Activated CD4-positive, alpha-beta T cell treated with anti-CD3 and anti-CD28 coated beads, Interleukin-2, Interleukin-4, amounts not matched to agents 100 ng/mL and 50 ng/mL, durations not matched to agents 16 hours and 8 hours (primary cell): ENCODE results near the gene CPLX1.
"Not testable (repeated sequence)": the region's sequence is repeated elsewhere in the genome, so short reads cannot be mapped to it uniquely, and the experiment has no call there.

Source experiments
- DNase-seq: peaks from one replicate; pipeline ENCODE4 v3.0.0-alpha.2; 2020; ENCODE audit warnings: low spot score

CPLX1 gene

DNA sequence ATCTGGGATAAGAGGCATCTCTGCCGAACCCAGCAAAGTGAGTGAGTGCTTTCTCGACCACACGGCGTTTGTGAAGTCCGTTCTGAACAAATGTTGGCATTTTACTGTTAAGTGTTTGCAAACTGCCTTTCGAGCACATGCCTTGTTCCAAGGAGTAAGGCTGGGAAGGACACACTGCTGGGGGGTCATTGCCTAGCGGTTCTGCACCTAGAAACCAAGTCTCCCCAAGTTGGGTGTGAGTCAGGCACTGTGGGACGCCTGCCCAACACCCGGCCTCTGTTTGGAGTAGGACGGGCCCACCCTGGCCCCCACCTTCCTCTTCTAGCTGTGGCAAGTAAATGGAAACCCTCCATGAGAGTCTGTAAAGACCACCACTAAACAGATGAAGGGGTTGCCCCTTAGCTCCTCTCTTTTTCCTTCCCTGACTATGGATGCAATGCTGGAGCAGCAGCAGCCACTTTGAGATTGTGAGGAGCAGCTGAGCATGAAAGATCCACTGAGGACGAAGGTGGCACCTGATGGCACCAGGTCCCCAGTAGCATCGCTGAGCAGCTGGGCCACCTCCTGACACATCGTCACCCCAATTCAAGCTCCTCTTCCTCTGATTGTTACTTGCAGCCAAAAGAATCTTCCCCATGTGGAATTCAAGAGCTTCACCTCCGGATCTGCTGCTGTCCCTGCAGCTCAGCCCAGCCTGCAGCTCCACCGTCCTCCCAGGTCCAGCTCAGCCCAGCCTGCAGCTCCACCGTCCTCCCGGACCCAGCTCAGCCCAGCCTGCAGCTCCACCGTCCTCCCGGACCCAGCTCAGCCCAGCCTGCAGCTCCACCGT, 6.3 kb downstream of the CPLX1 start:
- no peak for DNase-seq

DNA sequence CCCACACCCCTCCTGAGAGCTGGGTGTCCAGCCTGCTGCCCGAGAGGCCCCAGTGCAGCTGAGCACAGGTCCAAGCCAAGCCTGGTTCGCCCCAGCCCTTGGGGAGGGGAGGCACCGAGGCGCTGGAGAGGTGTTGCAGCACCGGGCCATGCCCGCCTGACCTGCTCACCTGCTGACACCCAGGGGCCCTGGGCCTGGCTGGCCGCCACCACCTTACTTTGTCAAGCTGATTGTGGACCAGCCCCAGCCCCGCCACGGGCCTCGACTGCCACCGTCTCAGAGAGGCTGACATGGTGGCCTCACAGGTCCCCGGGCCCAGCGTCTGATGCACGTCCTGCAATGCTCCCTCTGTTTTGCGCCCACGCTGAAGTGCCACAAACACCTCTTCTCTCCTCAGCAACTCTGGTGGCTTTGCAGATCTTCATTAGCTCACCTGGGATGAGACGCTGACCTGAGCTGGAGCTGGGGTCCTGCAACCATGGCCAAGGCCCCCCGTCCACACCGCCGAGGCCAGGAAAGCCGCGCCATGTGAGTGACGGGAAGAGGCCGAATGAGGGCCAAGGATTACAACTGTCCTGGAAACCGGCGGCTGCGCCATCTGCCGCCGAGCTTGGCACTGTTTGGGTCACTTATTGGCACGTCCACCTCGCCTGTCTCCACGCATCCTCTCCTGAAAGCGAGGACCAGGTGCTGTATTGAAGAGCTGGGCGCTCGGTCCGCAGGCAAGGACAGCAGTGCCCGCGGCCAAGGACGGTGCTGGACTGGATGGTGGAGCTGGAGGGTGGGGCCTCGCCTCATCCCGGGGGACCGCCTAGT, 7.6 kb downstream of the CPLX1 start:
- DNase-seq: no peak

DNA sequence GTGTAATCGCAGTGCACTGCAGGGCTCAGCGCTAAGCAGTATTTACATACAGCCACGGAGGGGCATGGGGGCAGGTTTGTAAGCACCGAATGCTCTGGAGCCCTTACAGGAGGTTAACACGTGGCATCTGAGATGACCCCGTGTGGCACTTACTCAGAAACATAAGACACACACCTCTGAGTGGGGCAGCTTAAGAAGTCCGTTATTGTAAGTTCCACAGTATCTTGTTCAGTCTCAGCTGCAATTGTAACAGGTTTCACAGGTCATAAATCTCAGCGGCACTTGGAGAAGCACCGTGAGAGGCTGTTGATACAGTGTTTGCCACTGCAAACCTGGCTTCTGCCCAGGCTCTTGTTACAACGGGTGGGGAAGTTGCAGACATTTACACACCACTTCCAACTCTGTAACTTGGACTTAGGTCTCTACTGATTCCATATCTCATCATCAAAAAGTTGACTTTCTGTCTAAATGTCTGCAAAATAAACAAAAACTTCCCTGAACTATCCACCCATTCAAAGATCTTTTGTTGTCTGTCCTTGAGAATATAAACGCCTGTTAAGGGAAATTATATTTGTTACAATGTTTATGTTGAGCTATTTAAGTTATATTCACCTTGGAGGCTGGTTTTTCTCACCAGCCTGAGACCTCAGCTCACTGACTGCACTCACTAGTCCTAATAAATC, 10.3 kb downstream of the CPLX1 start:
- DNase-seq: no peak

GRCh38 chr4:814312-814850, 11.5 kb downstream of the CPLX1 start:
- DNase-seq: no peak

DNA sequence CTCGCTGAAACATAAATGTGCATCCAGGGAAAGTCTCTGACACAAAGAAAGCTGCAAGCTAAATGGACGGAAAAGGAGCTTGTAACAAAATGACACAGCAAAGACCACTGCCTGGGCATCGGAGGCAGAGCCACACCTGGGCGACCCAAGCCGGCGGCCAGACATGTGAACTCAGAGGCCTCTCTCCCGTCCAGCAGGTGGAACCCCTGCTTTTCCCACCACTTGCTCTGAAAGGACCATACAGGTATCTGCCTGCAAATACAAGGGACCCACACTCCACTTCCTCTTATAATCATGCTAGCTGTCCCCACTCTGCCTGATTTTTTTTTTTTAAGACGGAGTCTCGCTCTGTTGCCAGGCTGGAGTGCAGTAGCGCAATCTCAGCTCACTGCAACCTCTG, 12.0 kb downstream of the CPLX1 start:
- DNase-seq: no peak

- DNase-seq: no peak
Observed at GRCh38 chr4:808860-809570, 16.9 kb downstream of the CPLX1 start.

DNA sequence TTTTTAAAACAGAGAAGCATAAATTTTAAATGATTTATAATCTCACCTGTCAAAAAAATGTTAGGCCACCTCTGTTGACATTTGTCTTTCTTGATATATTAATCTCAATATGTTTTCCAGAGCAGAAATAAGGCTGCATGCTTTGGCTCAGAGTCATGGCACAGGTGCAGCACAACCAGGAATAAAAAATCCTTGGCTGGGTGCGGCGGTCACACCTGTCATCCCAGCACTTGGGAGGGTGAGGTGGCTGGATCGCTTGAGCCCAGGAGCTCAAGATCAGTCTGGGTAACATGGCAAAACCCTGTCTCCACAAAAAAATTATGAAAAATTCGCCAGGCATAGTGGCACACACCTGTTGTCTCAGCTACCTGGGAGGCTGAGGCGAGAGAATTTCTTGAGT, 18.1 kb downstream of the CPLX1 start:
- no peak for DNase-seq

- DNase-seq: not testable (repeated sequence)
Observed at GRCh38 chr4:806979-807378, 18.9 kb downstream of the CPLX1 start.

- no peak for DNase-seq
Observed at GRCh38 chr4:804804-805203, 21.1 kb downstream of the CPLX1 start.

DNA sequence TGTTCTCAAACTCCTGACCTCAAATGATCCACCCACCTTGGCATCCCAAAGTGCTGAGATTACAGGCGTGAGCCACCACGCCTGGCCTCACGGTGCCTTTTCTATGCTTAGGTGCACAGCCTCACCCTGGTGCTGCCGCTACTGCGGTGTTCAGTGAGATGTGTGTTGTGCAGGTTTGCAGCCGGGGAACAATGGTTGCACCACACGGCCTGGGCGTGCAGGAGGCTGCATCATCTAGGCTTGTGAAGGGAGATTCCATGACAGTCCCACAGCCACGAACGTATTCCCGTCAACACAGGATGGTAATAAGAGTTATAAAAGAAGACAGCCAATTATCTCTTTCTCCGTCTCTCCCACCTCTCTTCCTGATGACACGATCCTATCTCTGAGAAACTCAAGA, 22.0 kb downstream of the CPLX1 start:
- DNase-seq: no peak

- no peak for DNase-seq
Observed at GRCh38 chr4:801436-802124, 24.3 kb downstream of the CPLX1 start.

- no peak for DNase-seq
Observed at GRCh38 chr4:797066-797465, 28.9 kb downstream of the CPLX1 start.

- no peak for DNase-seq
Observed at GRCh38 chr4:796206-796605, 29.7 kb downstream of the CPLX1 start.

- DNase-seq: no peak
Observed at GRCh38 chr4:795726-796119, 30.2 kb downstream of the CPLX1 start.

GRCh38 chr4:794900-795725, 30.8 kb downstream of the CPLX1 start:
- no peak for DNase-seq

GRCh38 chr4:793941-794621, 31.8 kb downstream of the CPLX1 start:
- no peak for DNase-seq

- DNase-seq: no peak
Observed at GRCh38 chr4:793093-793861, 32.7 kb downstream of the CPLX1 start.

DNA sequence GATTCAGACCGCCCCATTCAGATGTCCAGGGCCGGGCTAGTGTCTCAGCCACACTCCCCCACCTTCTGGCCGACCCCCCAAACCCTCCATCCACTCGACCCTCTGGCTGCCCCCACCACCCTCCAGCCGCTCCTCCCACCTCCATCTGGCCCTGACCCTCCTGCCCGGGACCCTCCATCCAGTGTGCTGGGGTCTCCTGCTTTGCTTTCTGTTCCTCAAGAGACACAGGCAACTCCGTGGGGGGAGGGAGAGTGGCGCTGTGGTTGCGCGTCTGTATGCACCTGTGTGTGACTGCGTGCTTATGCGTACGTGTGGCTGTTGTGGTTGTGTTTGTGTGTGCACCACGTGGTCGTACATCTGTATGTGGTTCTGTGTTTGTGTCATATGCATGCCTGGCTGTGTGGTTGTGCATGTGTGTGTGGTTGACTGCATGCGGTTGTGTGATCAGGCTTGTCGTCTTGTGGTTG, 33.3 kb downstream of the CPLX1 start:
- DNase-seq: no peak
